Natural killer cell (primary cell): ENCODE data around the gene AUTS2. TPM values are rescaled to one million over a fixed set of nuclear protein-coding genes. Genes with fewer than 3 reads are reported as not detected.

Experiments
- ATAC-seq, 3 donors: fragments of 150-1000 bp in 2 of 3; fragments of 200-7000 bp in 1 of 3; cut with Tn5 transposase; 1 replicate in 1 of 3; 2 replicates in 2 of 3; pipeline ENCODE4 v1.10.0; 2021; ENCODE audit warnings: mild to moderate bottlenecking in 2 of 3, moderate library complexity in 2 of 3
- DNase-seq, 2 donors: peaks; one replicate each; pipeline versions ENCODE4 v3.0.0 to v3.0.0-alpha.2; 2013 to 2021; ENCODE audit warnings: mixed read lengths in 1 of 2
- H3K27ac ChIP-seq: one replicate; pipeline ENCODE4 v1.5.1; 2013; ENCODE audit warnings: mild to moderate bottlenecking, low read length
- H3K27me3 ChIP-seq: one replicate; pipeline ENCODE4 v1.6.1; 2013; ENCODE audit warnings: low read length; ENCODE audit not compliant: control insufficient read depth, insufficient read depth
- H3K36me3 ChIP-seq: one replicate; pipeline ENCODE4 v1.6.1; 2013; ENCODE audit warnings: low read length; ENCODE audit not compliant: control insufficient read depth, insufficient read depth
- H3K4me1 ChIP-seq: one replicate; pipeline ENCODE4 v1.6.1; 2013; ENCODE audit warnings: low read length; ENCODE audit not compliant: control insufficient read depth, insufficient read depth
- H3K4me3 ChIP-seq: one replicate; pipeline ENCODE4 v1.5.1; 2013; ENCODE audit warnings: low read length
- H3K9me3 ChIP-seq: one replicate; pipeline ENCODE4 v1.6.1; 2013; ENCODE audit warnings: low read length; ENCODE audit not compliant: control insufficient read depth, insufficient read depth
- H3K27ac Mint-ChIP-seq, 2 donors: one replicate each; pipeline ENCODE4 v1.8.0; 2022; ENCODE audit warnings: mild to moderate bottlenecking in 2 of 2, mixed read lengths in 2 of 2, moderate library complexity in 1 of 2
- H3K27me3 Mint-ChIP-seq, 2 donors: one replicate each; pipeline ENCODE4 v1.8.0; 2022; ENCODE audit warnings: low read depth in 2 of 2, mixed read lengths in 2 of 2
- H3K36me3 Mint-ChIP-seq: one replicate; pipeline ENCODE4 v1.8.0; 2022; ENCODE audit warnings: mixed read lengths
- H3K4me1 Mint-ChIP-seq, 2 donors: one replicate each; pipeline ENCODE4 v1.8.0; 2022; ENCODE audit warnings: mixed read lengths in 2 of 2
- H3K4me3 Mint-ChIP-seq: one replicate; pipeline ENCODE4 v1.8.0; 2022; ENCODE audit warnings: mild to moderate bottlenecking, moderate library complexity, mixed read lengths
- H3K9me3 Mint-ChIP-seq, 2 donors: one replicate each; pipeline ENCODE4 v1.8.0; 2022; ENCODE audit warnings: mixed read lengths in 2 of 2
- WGBS: methylation state at CpG from one replicate; pipeline ENCODE4 v1.1.7; 2013; ENCODE audit warnings: missing lambda C conversion rate; ENCODE audit not compliant: insufficient coverage; 5-methylcytosine and 5-hydroxymethylcytosine counted together
- intact Hi-C: fragments of 100-400 bp; cut with micrococcal nuclease; formaldehyde crosslinking; loops from one replicate; pipeline ENCODE4 v1.14.2; 2022
- total RNA-seq, 4 donors: library from RNA; stranded (reverse); fragments of 120-200 nt in 1 of 4; gene quantifications; one replicate each; pipeline versions ENCODE4 v1.2.3 to v1.2.4, GENCODE V29; 2013 to 2022
- TF ChIP-seq, protein P1 (sequence below): fragments of 200-600 bp; IDR thresholded peaks from one replicate; pipeline ENCODE4 v1.8.0; 2022; ENCODE audit warnings: antibody characterized with exemption

The AUTS2 gene
- total RNA-seq, 3 donors from 2014 or later (not counting 1 experiment from before 2014, with no cell fraction given) = 147 to 197 (median 155) TPM

DNA sequence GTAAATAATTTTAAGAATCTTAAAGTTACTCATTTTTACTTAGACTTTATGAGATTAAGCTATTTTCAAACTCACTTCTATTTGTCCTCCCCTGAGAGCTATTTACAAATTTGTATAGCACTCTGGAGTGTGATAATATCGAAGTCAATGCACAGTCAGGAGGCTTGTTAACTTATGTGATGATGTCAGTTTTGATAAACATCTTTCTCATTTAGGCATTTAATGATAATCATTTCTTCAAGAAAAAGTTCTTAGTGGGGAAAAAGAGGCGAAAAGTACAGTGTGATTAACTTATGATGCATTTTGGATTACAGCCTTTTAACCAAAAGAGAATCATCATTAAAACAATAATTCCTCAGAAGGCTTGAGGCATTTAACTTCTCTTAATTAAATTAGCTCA lies 468.6 kb downstream of the AUTS2 start:
- ATAC-seq (no peak), DNase-seq (no peak)
- Histone ChIP-seq H3K4me1 (peaks cover 11% of the 10 kb centered on the region), H3K36me3 (no peaks in the 10 kb centered on the region), H3K9me3 (no peaks in the 10 kb centered on the region), H3K27me3 (no peaks in the 10 kb centered on the region), H3K27ac (no peak overlapping the region), H3K4me3 (no peak overlapping the region)
- intact Hi-C loops = loop anchor here (10.0 kb wide), 1 partner anchor 628 kb away; no protein-coding TSS in a partner anchor
- H3K36me3 Mint-ChIP-seq = no peaks in the 10 kb centered on the region
- H3K4me3 Mint-ChIP-seq = no peak overlapping the region
- peaks cover 23 to 25% of the 10 kb centered on the region in 2 donors for H3K4me1 Mint-ChIP-seq
- WGBS = no CpG with 5 or more reads among the region's 2 CpGs
- H3K27me3 Mint-ChIP-seq = peaks cover 0 to 6% of the 10 kb centered on the region in 2 donors
- no peak overlapping the region for H3K27ac Mint-ChIP-seq
- TF ChIP-seq, protein P1, sequence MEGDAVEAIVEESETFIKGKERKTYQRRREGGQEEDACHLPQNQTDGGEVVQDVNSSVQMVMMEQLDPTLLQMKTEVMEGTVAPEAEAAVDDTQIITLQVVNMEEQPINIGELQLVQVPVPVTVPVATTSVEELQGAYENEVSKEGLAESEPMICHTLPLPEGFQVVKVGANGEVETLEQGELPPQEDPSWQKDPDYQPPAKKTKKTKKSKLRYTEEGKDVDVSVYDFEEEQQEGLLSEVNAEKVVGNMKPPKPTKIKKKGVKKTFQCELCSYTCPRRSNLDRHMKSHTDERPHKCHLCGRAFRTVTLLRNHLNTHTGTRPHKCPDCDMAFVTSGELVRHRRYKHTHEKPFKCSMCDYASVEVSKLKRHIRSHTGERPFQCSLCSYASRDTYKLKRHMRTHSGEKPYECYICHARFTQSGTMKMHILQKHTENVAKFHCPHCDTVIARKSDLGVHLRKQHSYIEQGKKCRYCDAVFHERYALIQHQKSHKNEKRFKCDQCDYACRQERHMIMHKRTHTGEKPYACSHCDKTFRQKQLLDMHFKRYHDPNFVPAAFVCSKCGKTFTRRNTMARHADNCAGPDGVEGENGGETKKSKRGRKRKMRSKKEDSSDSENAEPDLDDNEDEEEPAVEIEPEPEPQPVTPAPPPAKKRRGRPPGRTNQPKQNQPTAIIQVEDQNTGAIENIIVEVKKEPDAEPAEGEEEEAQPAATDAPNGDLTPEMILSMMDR = no peak
- H3K9me3 Mint-ChIP-seq = no peaks in the 10 kb centered on the region

DNA sequence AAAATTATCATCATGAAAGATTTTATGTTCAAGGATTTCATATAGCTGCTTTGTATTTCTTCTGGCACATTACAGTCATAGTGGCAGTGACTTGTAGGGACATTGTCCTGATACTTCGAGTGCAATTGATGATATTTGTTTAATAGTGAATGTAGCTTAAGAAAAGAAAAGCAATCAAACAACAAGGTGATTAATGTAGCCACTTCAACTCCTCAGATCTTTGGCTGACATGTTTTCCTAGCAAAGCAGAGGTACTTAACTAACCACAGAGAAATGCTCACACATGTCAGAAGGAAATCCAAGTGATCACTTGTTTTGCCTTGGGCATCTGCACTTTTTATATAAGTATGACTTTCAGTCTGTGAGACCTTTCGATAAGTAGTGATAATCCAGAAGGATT lies 470.3 kb downstream of the AUTS2 start:
- no peak overlapping the region for H3K4me3 Mint-ChIP-seq
- H3K27ac ChIP-seq = no peak overlapping the region
- peaks cover 7% of the 10 kb centered on the region for H3K4me1 ChIP-seq
- H3K4me3 ChIP-seq = no peak overlapping the region
- no peaks in the 10 kb centered on the region for H3K9me3 Mint-ChIP-seq
- peaks cover 8 to 11% of the 10 kb centered on the region in 2 donors for H3K4me1 Mint-ChIP-seq
- no peaks in the 10 kb centered on the region for H3K9me3 ChIP-seq
- intact Hi-C loops = loop anchor here (10.0 kb wide), 1 partner anchor 626 kb away; no protein-coding TSS in a partner anchor
- TF ChIP-seq, protein P1 = no peak
- no peaks in the 10 kb centered on the region for H3K27me3 Mint-ChIP-seq
- H3K36me3 Mint-ChIP-seq = no peaks in the 10 kb centered on the region
- no peaks in the 10 kb centered on the region for H3K27me3 ChIP-seq
- H3K27ac Mint-ChIP-seq = no peak overlapping the region
- no peak for ATAC-seq
- DNase-seq = no peak
- WGBS = 92% methylated on average over 2 of the region's 2 CpGs
- no peaks in the 10 kb centered on the region for H3K36me3 ChIP-seq

GRCh38 chr7:70069977-70070376 lies 471.7 kb downstream of the AUTS2 start:
- Histone ChIP-seq H3K36me3 (no peaks in the 10 kb centered on the region), H3K27me3 (no peaks in the 10 kb centered on the region), H3K4me1 (no peaks in the 10 kb centered on the region), H3K9me3 (no peaks in the 10 kb centered on the region), H3K27ac (no peak overlapping the region), H3K4me3 (no peak overlapping the region)
- Mint-ChIP-seq H3K4me1 (no peaks in the 10 kb centered on the region), H3K4me3 (no peak overlapping the region), H3K36me3 (no peaks in the 10 kb centered on the region), H3K27ac (no peak overlapping the region), H3K27me3 (no peaks in the 10 kb centered on the region), H3K9me3 (no peaks in the 10 kb centered on the region)
- DNase-seq = no peak
- no peak for ATAC-seq
- TF ChIP-seq, protein P1 = no peak
- WGBS = 92% methylated on average over 2 of the region's 2 CpGs
- intact Hi-C loops = loop anchor here (10.0 kb wide), 1 partner anchor 625 kb away; no protein-coding TSS in a partner anchor

GRCh38 chr7:70071766-70072165 lies 473.5 kb downstream of the AUTS2 start:
- no peaks in the 10 kb centered on the region for H3K36me3 Mint-ChIP-seq
- H3K27ac Mint-ChIP-seq = no peak overlapping the region
- 97% methylated on average over 7 of the region's 7 CpGs for WGBS
- H3K27ac ChIP-seq = no peak overlapping the region
- ATAC-seq (no peak), DNase-seq (no peak)
- H3K4me1 Mint-ChIP-seq = no peaks in the 10 kb centered on the region
- H3K4me3 ChIP-seq = no peak overlapping the region
- TF ChIP-seq, protein P1 = no peak
- intact Hi-C loops = no loop called here
- no peak overlapping the region for H3K4me3 Mint-ChIP-seq
- no peaks in the 10 kb centered on the region for H3K9me3 Mint-ChIP-seq
- no peaks in the 10 kb centered on the region for H3K27me3 Mint-ChIP-seq
- no peaks in the 10 kb centered on the region for H3K36me3 ChIP-seq
- H3K27me3 ChIP-seq = no peaks in the 10 kb centered on the region
- no peaks in the 10 kb centered on the region for H3K9me3 ChIP-seq
- no peaks in the 10 kb centered on the region for H3K4me1 ChIP-seq
